HCT116 (cell line): Measurements from ENCODE around the gene GRPR. TPM values are rescaled to one million over a fixed set of nuclear protein-coding genes. Genes with fewer than 3 reads are reported as not detected.

Source experiments
- ATAC-seq: fragments of 200-7000 bp; cut with Tn5 transposase; 2 replicates; pipeline ENCODE4 v1.9.1; 2020; ENCODE audit warnings: mild to moderate bottlenecking, moderate library complexity
- BruUV-seq: library from RNA; stranded (reverse); fragments of 400-500 nt; replicated peaks from 2 replicates; lab custom pipeline; 2021; lab: Mats Ljungman, UMichigan
- CTCF ChIA-PET: fragments of 300-600 bp; sonication (Branson Sonifier 250); formaldehyde crosslinking; loops from one replicate; lab custom pipeline; 2021; ENCODE audit warnings: antibody characterized with exemption; lab: Charles Lee
- POLR2A ChIA-PET: fragments of 300-600, 350-600 bp; sonication (Branson Sonifier 250); formaldehyde crosslinking; loops from one replicate; lab custom pipeline; 2021; ENCODE audit warnings: antibody characterized with exemption; lab: Charles Lee
- RAD21 ChIA-PET, 2 experiments: fragments of 300-600 bp; sonication (Branson Sonifier 250); formaldehyde crosslinking; loops; one replicate each; lab custom pipeline; 2023; ENCODE audit warnings: low total read pairs in 2 of 2; ENCODE audit not compliant: uncharacterized antibody in 2 of 2, unreplicated experiment in 2 of 2, low non-redundant PET in 1 of 2; lab: Charles Lee
- DNase-seq: peaks from one replicate; pipeline ENCODE4 v3.0.0-alpha.2; 2010; ENCODE audit warnings: low read depth, low spot score
- H2AFZ ChIP-seq: fragments of 200-600 bp; shearing (Covaris generic), sonication (generic); 2 replicates; pipeline ENCODE4 v1.6.1; 2017; ENCODE audit warnings: low read depth, mixed run types, mixed read lengths, antibody characterized with exemption, low read length; ENCODE audit not compliant: poor library complexity, severe bottlenecking
- H3K27ac ChIP-seq: 2 replicates; pipeline ENCODE4 v1.5.1; 2012; ENCODE audit warnings: low read depth, low read length
- H3K27me3 ChIP-seq: fragments of 200-600 bp; sonication (generic); 2 replicates; pipeline ENCODE4 v1.6.1; 2016; ENCODE audit warnings: mixed run types, low read length, mixed read lengths; ENCODE audit not compliant: insufficient read depth
- H3K36me3 ChIP-seq, 2 experiments: fragments of 200-500 bp in 1 of 2; fragments of 200-600 bp in 1 of 2; sonication (Bioruptor generic) in 1 of 2; sonication (generic) in 1 of 2; 2 replicates each; pipeline versions ENCODE4 v1.5.1 to v1.6.1; 2014 to 2016; ENCODE audit warnings: low read length in 2 of 2, inconsistent platforms in 1 of 2, mixed read lengths in 1 of 2, mixed run types in 1 of 2; ENCODE audit not compliant: insufficient read depth in 2 of 2, control insufficient read depth in 1 of 2
- H3K4me1 ChIP-seq, 2 experiments: fragments of 200-600 bp in 1 of 2; sonication (generic) in 1 of 2; 2 replicates each; pipeline versions ENCODE4 v1.5.1 to v1.6.1; 2012 to 2017; ENCODE audit warnings: low read length in 2 of 2, inconsistent platforms in 1 of 2, mild to moderate bottlenecking in 1 of 2, mixed read lengths in 1 of 2, mixed run types in 1 of 2, moderate library complexity in 1 of 2; ENCODE audit not compliant: insufficient read depth in 2 of 2, control insufficient read depth in 1 of 2
- H3K4me2 ChIP-seq: fragments of 200-600 bp; sonication (generic); 2 replicates; pipeline ENCODE4 v1.6.1; 2017; ENCODE audit warnings: mixed run types, low read length, mixed read lengths
- H3K4me3 ChIP-seq, 2 experiments: fragments of 200-600 bp in 1 of 2; sonication (generic) in 1 of 2; replicated peaks in 1 of 2; 2 replicates each; pipeline ENCODE4 v1.5.1; 2011 to 2016; ENCODE audit warnings: low read length in 2 of 2, control low read depth in 1 of 2, low read depth in 1 of 2, mild to moderate bottlenecking in 1 of 2, mixed read lengths in 1 of 2, mixed run types in 1 of 2
- H3K79me2 ChIP-seq: fragments of 200-600 bp; sonication (generic); 2 replicates; pipeline ENCODE4 v1.6.1; 2017; ENCODE audit warnings: mild to moderate bottlenecking, mixed run types, low read length, moderate library complexity, mixed read lengths; ENCODE audit not compliant: insufficient read depth
- H3K9ac ChIP-seq: fragments of 200-600 bp; sonication (generic); 2 replicates; pipeline ENCODE4 v1.6.1; 2016; ENCODE audit warnings: low read length, mixed read lengths
- H3K9me2 ChIP-seq: fragments of 200-600 bp; sonication (generic), shearing (Covaris generic); 2 replicates; pipeline ENCODE4 v1.6.1; 2017; ENCODE audit warnings: mixed run types, mild to moderate bottlenecking, moderate library complexity; ENCODE audit not compliant: insufficient read depth
- H3K9me3 ChIP-seq, 2 experiments: fragments of 200-500 bp in 1 of 2; fragments of 200-600 bp in 1 of 2; sonication (Bioruptor generic) in 1 of 2; sonication (generic) in 1 of 2; 2 replicates each; pipeline ENCODE4 v1.6.1; 2014 to 2017; ENCODE audit warnings: low read length in 2 of 2, mixed read lengths in 2 of 2, inconsistent platforms in 1 of 2, low read depth in 1 of 2, mild to moderate bottlenecking in 1 of 2, mixed run types in 1 of 2, moderate library complexity in 1 of 2; ENCODE audit not compliant: control insufficient read depth in 1 of 2, insufficient read depth in 1 of 2
- H4K20me1 ChIP-seq: fragments of 200-600 bp; sonication (generic), shearing (Covaris generic); 2 replicates; pipeline ENCODE4 v1.6.1; 2017; ENCODE audit warnings: mixed run types, mild to moderate bottlenecking, moderate library complexity; ENCODE audit not compliant: insufficient read depth
- ATF3 ChIP-seq: IDR thresholded peaks from 2 replicates; pipeline ENCODE4 v1.6.1; 2012
- CBX3 ChIP-seq: IDR thresholded peaks from 2 replicates; pipeline ENCODE4 v1.6.1; 2012; ENCODE audit warnings: low read depth
- EGR1 ChIP-seq: IDR thresholded peaks from 2 replicates; pipeline ENCODE4 v1.6.1; 2012; ENCODE audit warnings: low read depth
- EZH2phosphoT487 ChIP-seq: fragments of 200-600 bp; IDR thresholded peaks from 2 replicates; pipeline ENCODE4 v1.6.1; 2018; ENCODE audit warnings: antibody characterized with exemption, borderline replicate concordance
- FOSL1 ChIP-seq: IDR thresholded peaks from 2 replicates; pipeline ENCODE4 v1.6.1; 2012; ENCODE audit warnings: low read depth
- JUND ChIP-seq: IDR thresholded peaks from 2 replicates; pipeline ENCODE4 v1.6.1; 2012
- MAX ChIP-seq: IDR thresholded peaks from 2 replicates; pipeline ENCODE4 v1.6.1; 2012
- POLR2A ChIP-seq: IDR thresholded peaks from 2 replicates; pipeline ENCODE4 v1.7.0; 2011; ENCODE audit warnings: borderline replicate concordance; ENCODE audit not compliant: insufficient read depth, insufficient read length; ENCODE audit errors: extremely low read depth
- POLR2AphosphoS5 ChIP-seq: IDR thresholded peaks from 2 replicates; pipeline ENCODE4 v1.6.1; 2011; ENCODE audit warnings: mild to moderate bottlenecking, low read depth, low read length, moderate library complexity
- RAD21 ChIP-seq: IDR thresholded peaks from 2 replicates; pipeline ENCODE4 v1.6.1; 2012; ENCODE audit warnings: low read depth, mild to moderate bottlenecking
- REST ChIP-seq: IDR thresholded peaks from 2 replicates; pipeline ENCODE4 v1.6.1; 2012; ENCODE audit warnings: low read depth
- SIN3A ChIP-seq: IDR thresholded peaks from 2 replicates; pipeline ENCODE4 v1.6.1; 2012; ENCODE audit warnings: low read depth
- SP1 ChIP-seq: IDR thresholded peaks from 2 replicates; pipeline ENCODE4 v1.6.1; 2012; ENCODE audit warnings: low read depth
- SRF ChIP-seq: IDR thresholded peaks from 2 replicates; pipeline ENCODE4 v1.6.1; 2012; ENCODE audit warnings: low read depth
- TCF7L2 ChIP-seq: IDR thresholded peaks from 2 replicates; pipeline ENCODE4 v1.7.0; 2011; ENCODE audit warnings: borderline replicate concordance, inconsistent platforms; ENCODE audit not compliant: insufficient read depth, insufficient read length; ENCODE audit errors: extremely low read depth
- YY1 ChIP-seq: IDR thresholded peaks from 2 replicates; pipeline ENCODE4 v1.6.1; 2011; ENCODE audit warnings: low read length, low read depth, moderate library complexity, mild to moderate bottlenecking; ENCODE audit not compliant: insufficient replicate concordance; ENCODE audit errors: extremely low read depth
- ZFX ChIP-seq: fragments of 450-650 bp; IDR thresholded peaks from 2 replicates; pipeline ENCODE4 v1.6.1; 2017
- ZNF274 ChIP-seq: fragments of 200-500 bp; sonication (Bioruptor generic); IDR thresholded peaks from 2 replicates; pipeline ENCODE4 v1.6.1; 2014; ENCODE audit warnings: mild to moderate bottlenecking, low read depth, low read length, inconsistent platforms
- intact Hi-C: fragments of 100-400 bp; cut with micrococcal nuclease; formaldehyde crosslinking; loops from 2 replicates; pipeline ENCODE4 v1.10.0; 2022
- total RNA-seq: library from RNA; stranded (reverse); gene quantifications from one replicate; pipeline ENCODE4 v1.2.1, GENCODE V29; 2021; ENCODE audit not compliant: unreplicated experiment
- TF ChIP-seq, protein P1 (sequence below): IDR thresholded peaks from 2 replicates; pipeline ENCODE4 v1.6.1; 2011; ENCODE audit warnings: mild to moderate bottlenecking, low read length, moderate library complexity; ENCODE audit not compliant: insufficient replicate concordance; ENCODE audit errors: extremely low read depth
- TF ChIP-seq, protein P2 (sequence below), 3 experiments: fragments of 200-600 bp in 1 of 3; sonication (generic) in 1 of 3; IDR thresholded peaks in 2 of 3; conservative IDR thresholded peaks in 1 of 3; 2 replicates each; pipeline ENCODE4 v1.5.1; 2012 to 2017; ENCODE audit warnings: low read depth in 2 of 3, low read length in 2 of 3, antibody characterized with exemption in 1 of 3, borderline replicate concordance in 1 of 3, control low read depth in 1 of 3, mild to moderate bottlenecking in 1 of 3, mixed read lengths in 1 of 3, mixed run types in 1 of 3, moderate library complexity in 1 of 3; ENCODE audit not compliant: insufficient read depth in 1 of 3

GRPR gene
- total RNA-seq, 1 experiment from 2014 or later, result 0.15 TPM

GRCh38 chrX:16101581-16101980 lies 21.8 kb upstream of the GRPR start:
- TF ChIP-seq, protein P1, sequence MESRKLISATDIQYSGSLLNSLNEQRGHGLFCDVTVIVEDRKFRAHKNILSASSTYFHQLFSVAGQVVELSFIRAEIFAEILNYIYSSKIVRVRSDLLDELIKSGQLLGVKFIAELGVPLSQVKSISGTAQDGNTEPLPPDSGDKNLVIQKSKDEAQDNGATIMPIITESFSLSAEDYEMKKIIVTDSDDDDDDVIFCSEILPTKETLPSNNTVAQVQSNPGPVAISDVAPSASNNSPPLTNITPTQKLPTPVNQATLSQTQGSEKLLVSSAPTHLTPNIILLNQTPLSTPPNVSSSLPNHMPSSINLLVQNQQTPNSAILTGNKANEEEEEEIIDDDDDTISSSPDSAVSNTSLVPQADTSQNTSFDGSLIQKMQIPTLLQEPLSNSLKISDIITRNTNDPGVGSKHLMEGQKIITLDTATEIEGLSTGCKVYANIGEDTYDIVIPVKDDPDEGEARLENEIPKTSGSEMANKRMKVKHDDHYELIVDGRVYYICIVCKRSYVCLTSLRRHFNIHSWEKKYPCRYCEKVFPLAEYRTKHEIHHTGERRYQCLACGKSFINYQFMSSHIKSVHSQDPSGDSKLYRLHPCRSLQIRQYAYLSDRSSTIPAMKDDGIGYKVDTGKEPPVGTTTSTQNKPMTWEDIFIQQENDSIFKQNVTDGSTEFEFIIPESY, result no peak
- TF ChIP-seq ZNF274, result no peak
- no peak for TF ChIP-seq TCF7L2
- TF ChIP-seq EGR1, result no peak
- no peak for TF ChIP-seq YY1
- no peak for TF ChIP-seq JUND
- no peak for TF ChIP-seq SIN3A
- TF ChIP-seq POLR2A, result no peak
- TF ChIP-seq MAX, result no peak
- no peak for TF ChIP-seq FOSL1
- no peak for TF ChIP-seq REST
- no peak for TF ChIP-seq SP1
- TF ChIP-seq POLR2AphosphoS5, result no peak
- no peak for TF ChIP-seq SRF
- no peak for TF ChIP-seq ATF3
- no peak for TF ChIP-seq ZFX
- TF ChIP-seq, protein P2, sequence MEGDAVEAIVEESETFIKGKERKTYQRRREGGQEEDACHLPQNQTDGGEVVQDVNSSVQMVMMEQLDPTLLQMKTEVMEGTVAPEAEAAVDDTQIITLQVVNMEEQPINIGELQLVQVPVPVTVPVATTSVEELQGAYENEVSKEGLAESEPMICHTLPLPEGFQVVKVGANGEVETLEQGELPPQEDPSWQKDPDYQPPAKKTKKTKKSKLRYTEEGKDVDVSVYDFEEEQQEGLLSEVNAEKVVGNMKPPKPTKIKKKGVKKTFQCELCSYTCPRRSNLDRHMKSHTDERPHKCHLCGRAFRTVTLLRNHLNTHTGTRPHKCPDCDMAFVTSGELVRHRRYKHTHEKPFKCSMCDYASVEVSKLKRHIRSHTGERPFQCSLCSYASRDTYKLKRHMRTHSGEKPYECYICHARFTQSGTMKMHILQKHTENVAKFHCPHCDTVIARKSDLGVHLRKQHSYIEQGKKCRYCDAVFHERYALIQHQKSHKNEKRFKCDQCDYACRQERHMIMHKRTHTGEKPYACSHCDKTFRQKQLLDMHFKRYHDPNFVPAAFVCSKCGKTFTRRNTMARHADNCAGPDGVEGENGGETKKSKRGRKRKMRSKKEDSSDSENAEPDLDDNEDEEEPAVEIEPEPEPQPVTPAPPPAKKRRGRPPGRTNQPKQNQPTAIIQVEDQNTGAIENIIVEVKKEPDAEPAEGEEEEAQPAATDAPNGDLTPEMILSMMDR (IDR thresholded peaks at IDR 0.05 in 2 of 3, conservative IDR thresholded peaks at IDR 0.05 in 1 of 3; ENCODE audit: borderline replicate concordance in 1 of 3, insufficient read depth in 1 of 3, low read depth in 2 of 3, low read length in 2 of 3), result no peak
- no peak for TF ChIP-seq CBX3
- TF ChIP-seq RAD21, result no peak
- TF ChIP-seq EZH2phosphoT487, result no peak
- H3K4me2 ChIP-seq, result no peak overlapping the region
- no peak overlapping the region for H3K4me3 ChIP-seq
- DNase-seq (no peak), ATAC-seq (no peak)
- no peaks in the 10 kb centered on the region for H3K27me3 ChIP-seq
- no peak overlapping the region for H3K9ac ChIP-seq
- no peaks in the 10 kb centered on the region for H4K20me1 ChIP-seq
- H3K36me3 ChIP-seq, result no peaks in the 10 kb centered on the region
- no peaks in the 10 kb centered on the region for H3K79me2 ChIP-seq
- BruUV-seq, result no TSS peak
- ChIA-PET RAD21 (no interaction called here), POLR2A (no interaction called here), CTCF (no interaction called here)
- H3K9me2 ChIP-seq, result no peaks in the 10 kb centered on the region
- intact Hi-C loops, result no loop called here
- no peaks in the 10 kb centered on the region for H3K9me3 ChIP-seq
- no peak overlapping the region for H3K27ac ChIP-seq
- H3K4me1 ChIP-seq, result no peaks in the 10 kb centered on the region
- H2AFZ ChIP-seq, result no peak overlapping the region
